Measurements from ENCODE around the gene NPEPL1.

- TF ChIP-seq TAF1 (IDR thresholded peaks at IDR 0.05; ENCODE audit: low read depth, low read length) (no peak), POLR2A (IDR thresholded peaks at IDR 0.05; ENCODE audit: low read depth, low read length) (no peak), POLR2AphosphoS5 (IDR thresholded peaks at IDR 0.05; ENCODE audit: low read depth, low read length) (no peak), SPI1 (IDR thresholded peaks at IDR 0.05; ENCODE audit: low read depth, low read length) (no peak), POU2F2 (IDR thresholded peaks at IDR 0.05; ENCODE audit: low read depth, low read length) (no peak), PAX5 (IDR thresholded peaks at IDR 0.05; ENCODE audit: insufficient read depth, low read length, severe bottlenecking) (no peak)
These were observed 60.8 kb downstream of the NPEPL1 start for GRCh38 chr20:58753267-58753921.

Measured in GM12891 (cell line).